Smooth muscle cell (in vitro differentiated cells): ENCODE data around the gene PRKAG2. TPM values are rescaled to one million over a fixed set of nuclear protein-coding genes. Genes with fewer than 3 reads are reported as not detected.

ENCODE experiments used
- DNase-seq: peaks from one replicate; lab custom pipeline; 2025; ENCODE audit not compliant: unreplicated experiment; lab: John Stamatoyannopoulos, UW
- H2AFZ ChIP-seq: fragments of 200-600 bp; sonication (generic); 2 replicates; pipeline ENCODE4 v1.6.0; 2016; ENCODE audit warnings: antibody characterized with exemption, low read depth, mild to moderate bottlenecking
- H3F3A ChIP-seq: fragments of 200-600 bp; sonication (generic); 2 replicates; pipeline ENCODE4 v1.6.0; 2017; ENCODE audit warnings: antibody characterized with exemption, low read depth
- H3K27ac ChIP-seq: fragments of 200-600 bp; sonication (generic); 2 replicates; pipeline ENCODE4 v1.5.1; 2016; ENCODE audit warnings: low read depth, mild to moderate bottlenecking
- H3K27me3 ChIP-seq: fragments of 200-600 bp; sonication (generic); 2 replicates; pipeline ENCODE4 v1.6.1; 2016; ENCODE audit warnings: low read depth, mild to moderate bottlenecking
- H3K36me3 ChIP-seq: fragments of 200-600 bp; sonication (generic); 2 replicates; pipeline ENCODE4 v1.5.1; 2016; ENCODE audit warnings: low read depth
- H3K4me1 ChIP-seq: fragments of 200-600 bp; sonication (generic); 2 replicates; pipeline ENCODE4 v1.5.1; 2016; ENCODE audit warnings: low read depth
- H3K4me2 ChIP-seq: fragments of 200-600 bp; sonication (generic); 2 replicates; pipeline ENCODE4 v1.6.0; 2016; ENCODE audit warnings: mild to moderate bottlenecking
- H3K4me3 ChIP-seq: fragments of 200-600 bp; sonication (generic); 2 replicates; pipeline ENCODE4 v1.5.1; 2016; ENCODE audit warnings: mild to moderate bottlenecking
- H3K79me2 ChIP-seq: fragments of 200-600 bp; sonication (generic); 2 replicates; pipeline ENCODE4 v1.6.0; 2016; ENCODE audit warnings: low read depth, mild to moderate bottlenecking
- H3K9ac ChIP-seq: fragments of 200-600 bp; sonication (generic); 2 replicates; pipeline ENCODE4 v1.6.0; 2016; ENCODE audit warnings: low read depth
- H3K9me3 ChIP-seq: fragments of 200-600 bp; sonication (generic); replicated peaks from 2 replicates; pipeline ENCODE4 v1.5.1; 2016; ENCODE audit warnings: low read depth
- H4K20me1 ChIP-seq: fragments of 200-600 bp; sonication (generic); 2 replicates; pipeline ENCODE4 v1.6.0; 2016; ENCODE audit warnings: low read depth
- CTCF ChIP-seq: fragments of 200-600 bp; sonication (generic); IDR thresholded peaks from 2 replicates; pipeline ENCODE4 v1.5.1; 2017; ENCODE audit warnings: borderline replicate concordance, mild to moderate bottlenecking, antibody characterized with exemption; ENCODE audit not compliant: insufficient read depth, poor library complexity, severe bottlenecking
- WGBS: methylation state at CpG from one replicate; pipeline ENCODE4 v1.1.7; 2016; ENCODE audit warnings: low lambda C conversion rate; 5-methylcytosine and 5-hydroxymethylcytosine counted together
- polyA plus RNA-seq: library from polyadenylated mRNA; unstranded; fragments of >200 nt; fragmentation: Nextera tagmentation; extraction: Ambion mirVana; gene quantifications from 2 replicates; pipeline ENCODE4 v1.2.1, GENCODE V29; 2016
- total RNA-seq: library from RNA; depleted of rRNA; stranded (reverse); fragments of >200 nt; gene quantifications from 2 replicates; pipeline ENCODE4 v1.2.3, GENCODE V29; 2014

PRKAG2 gene
- total and polyA plus RNA-seq, 2 experiments from 2014 or later: 3.5 to 3.9 TPM

DNA sequence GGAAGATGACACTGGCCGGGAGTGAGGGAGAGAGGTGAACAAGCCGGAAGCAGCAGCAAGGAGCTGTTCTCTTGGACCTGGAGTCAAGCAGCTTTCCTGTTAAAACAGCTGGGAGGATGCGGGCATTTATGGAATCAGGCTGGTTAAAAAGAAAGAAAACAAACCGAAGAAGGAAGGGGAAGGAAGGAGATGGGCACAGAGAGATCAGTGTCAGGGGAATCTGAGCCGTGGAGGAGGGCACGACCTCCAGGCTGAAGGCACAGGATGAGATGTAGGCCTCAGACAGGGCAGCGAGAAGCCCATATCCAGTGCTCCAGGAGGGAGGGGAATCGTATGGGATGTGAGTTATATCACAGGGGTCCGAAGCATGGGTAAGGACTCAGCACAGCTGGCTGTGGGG lies 251.3 kb downstream of the PRKAG2 start:
- Histone ChIP-seq H3F3A (no peaks in the 10 kb centered on the region), H3K79me2 (peaks cover 22% of the 10 kb centered on the region), H3K4me3 (no peak overlapping the region), H2AFZ (no peak overlapping the region), H3K27ac (no peak overlapping the region), H3K27me3 (no peaks in the 10 kb centered on the region), H3K4me1 (peaks cover 2% of the 10 kb centered on the region), H3K9me3 (no peaks in the 10 kb centered on the region), H3K4me2 (no peak overlapping the region), H4K20me1 (peaks cover 8% of the 10 kb centered on the region), H3K9ac (no peak overlapping the region), H3K36me3 (no peaks in the 10 kb centered on the region)
- TF ChIP-seq CTCF: no peak
- 94% methylated on average over 9 of the region's 9 CpGs for WGBS
- DNase-seq: no peak

- H3K79me2 ChIP-seq: peaks cover 10% of the 10 kb centered on the region
- H3K4me1 ChIP-seq: no peaks in the 10 kb centered on the region
- H4K20me1 ChIP-seq: peaks cover 8% of the 10 kb centered on the region
- no peaks in the 10 kb centered on the region for H3K36me3 ChIP-seq
- no peak overlapping the region for H3K27ac ChIP-seq
- H3F3A ChIP-seq: no peaks in the 10 kb centered on the region
- no peak for DNase-seq
- no peak overlapping the region for H3K4me3 ChIP-seq
- no peak overlapping the region for H2AFZ ChIP-seq
- H3K9me3 ChIP-seq: no peaks in the 10 kb centered on the region
- TF ChIP-seq CTCF: no peak
- no peak overlapping the region for H3K9ac ChIP-seq
- WGBS: 82% methylated on average over 16 of the region's 18 CpGs
- no peaks in the 10 kb centered on the region for H3K27me3 ChIP-seq
- H3K4me2 ChIP-seq: no peak overlapping the region
Measured at GRCh38 chr7:151624246-151624928, 252.5 kb downstream of the PRKAG2 start.

- Histone ChIP-seq H4K20me1 (peaks cover 8% of the 10 kb centered on the region), H2AFZ (no peak overlapping the region)
- TF ChIP-seq CTCF: no peak
Measured at GRCh38 chr7:151623766-151624165, 253.1 kb downstream of the PRKAG2 start.

DNA sequence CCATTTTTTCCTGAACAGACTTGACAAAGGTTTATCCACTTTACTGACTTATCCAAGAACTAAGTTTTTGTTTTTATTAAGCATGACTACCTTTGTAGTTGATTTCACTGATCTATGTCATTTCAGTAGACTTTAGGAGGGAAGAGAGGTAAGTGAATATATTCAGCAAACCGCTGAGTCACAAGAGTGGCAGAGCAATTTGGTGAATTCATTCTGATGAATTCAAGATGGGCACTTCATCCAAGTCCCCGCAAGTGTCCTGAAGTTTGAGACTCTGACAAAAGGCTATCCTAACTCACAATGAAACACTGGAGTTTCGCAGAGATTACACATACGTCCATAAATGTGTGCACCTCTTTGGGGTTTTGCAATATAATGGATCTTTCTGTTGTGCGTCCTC lies 255.0 kb downstream of the PRKAG2 start:
- peaks cover 10% of the 10 kb centered on the region for H4K20me1 ChIP-seq
- H3K27me3 ChIP-seq: no peaks in the 10 kb centered on the region
- 94% methylated on average over 5 of the region's 5 CpGs for WGBS
- H3K36me3 ChIP-seq: no peaks in the 10 kb centered on the region
- H3K4me2 ChIP-seq: no peak overlapping the region
- peaks cover 3% of the 10 kb centered on the region for H3K79me2 ChIP-seq
- no peaks in the 10 kb centered on the region for H3K9me3 ChIP-seq
- no peak overlapping the region for H3K27ac ChIP-seq
- H3K9ac ChIP-seq: no peak overlapping the region
- no peaks in the 10 kb centered on the region for H3K4me1 ChIP-seq
- DNase-seq: no peak
- H3K4me3 ChIP-seq: no peak overlapping the region
- H2AFZ ChIP-seq: no peak overlapping the region
- H3F3A ChIP-seq: no peaks in the 10 kb centered on the region
- no peak for TF ChIP-seq CTCF

More at GRCh38 chr7:151623766-151624165, 253.1 kb downstream of the PRKAG2 start:
- Histone ChIP-seq H3K4me2 (no peak overlapping the region), H3K9me3 (no peaks in the 10 kb centered on the region), H3K9ac (no peak overlapping the region), H3K36me3 (no peaks in the 10 kb centered on the region), H3K27me3 (no peaks in the 10 kb centered on the region), H3F3A (no peaks in the 10 kb centered on the region), H3K27ac (no peak overlapping the region), H3K4me3 (no peak overlapping the region), H3K79me2 (peaks cover 7% of the 10 kb centered on the region), H3K4me1 (no peaks in the 10 kb centered on the region)
- 90% methylated on average over 6 of the region's 6 CpGs for WGBS
- no peak for DNase-seq
